Suprapubic skin (tissue), 4 donors: ENCODE data around the gene CSMD2.

ENCODE experiments used
- POLR2A ChIP-seq, 2 donors: fragments of 450-650 bp; IDR thresholded peaks; one replicate each; pipeline ENCODE4 v1.6.1; 2017; ENCODE audit warnings: antibody characterized with exemption in 2 of 2, mild to moderate bottlenecking in 2 of 2, moderate library complexity in 2 of 2
- POLR2AphosphoS5 ChIP-seq, 3 donors: sonication (generic); formaldehyde crosslinking; IDR thresholded peaks; one replicate each; pipeline ENCODE4 v1.6.1; 2017; ENCODE audit warnings: antibody characterized with exemption in 3 of 3
- TF ChIP-seq, protein P1 (sequence below), 2 donors: fragments of 200-600 bp in 1 of 2; fragments of 450-650 bp in 1 of 2; sonication (generic) in 1 of 2; IDR thresholded peaks; one replicate each; pipeline ENCODE4 v1.5.1; 2016 to 2019; ENCODE audit warnings: antibody characterized with exemption in 2 of 2, mild to moderate bottlenecking in 1 of 2, moderate library complexity in 1 of 2

- TF ChIP-seq, protein P1, sequence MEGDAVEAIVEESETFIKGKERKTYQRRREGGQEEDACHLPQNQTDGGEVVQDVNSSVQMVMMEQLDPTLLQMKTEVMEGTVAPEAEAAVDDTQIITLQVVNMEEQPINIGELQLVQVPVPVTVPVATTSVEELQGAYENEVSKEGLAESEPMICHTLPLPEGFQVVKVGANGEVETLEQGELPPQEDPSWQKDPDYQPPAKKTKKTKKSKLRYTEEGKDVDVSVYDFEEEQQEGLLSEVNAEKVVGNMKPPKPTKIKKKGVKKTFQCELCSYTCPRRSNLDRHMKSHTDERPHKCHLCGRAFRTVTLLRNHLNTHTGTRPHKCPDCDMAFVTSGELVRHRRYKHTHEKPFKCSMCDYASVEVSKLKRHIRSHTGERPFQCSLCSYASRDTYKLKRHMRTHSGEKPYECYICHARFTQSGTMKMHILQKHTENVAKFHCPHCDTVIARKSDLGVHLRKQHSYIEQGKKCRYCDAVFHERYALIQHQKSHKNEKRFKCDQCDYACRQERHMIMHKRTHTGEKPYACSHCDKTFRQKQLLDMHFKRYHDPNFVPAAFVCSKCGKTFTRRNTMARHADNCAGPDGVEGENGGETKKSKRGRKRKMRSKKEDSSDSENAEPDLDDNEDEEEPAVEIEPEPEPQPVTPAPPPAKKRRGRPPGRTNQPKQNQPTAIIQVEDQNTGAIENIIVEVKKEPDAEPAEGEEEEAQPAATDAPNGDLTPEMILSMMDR (IDR thresholded peaks at IDR 0.05): no peak
- TF ChIP-seq POLR2A (IDR thresholded peaks at IDR 0.05) (no peak), POLR2AphosphoS5 (IDR thresholded peaks at IDR 0.05) (no peak)
Measured at GRCh38 chr1:33517596-33518250, 647.3 kb downstream of the CSMD2 start.
